Mammary epithelial cell (primary cell): ENCODE measurements around the gene PNMA6E.

Experiments
- CTCF ChIP-seq, 2 donors: IDR thresholded peaks in 1 of 2; conservative IDR thresholded peaks in 1 of 2; 2 replicates each; pipeline ENCODE4 v1.5.1; 2011 to 2012; ENCODE audit warnings: inconsistent platforms in 2 of 2, low read length in 2 of 2, mild to moderate bottlenecking in 2 of 2, control low read depth in 1 of 2, low read depth in 1 of 2; ENCODE audit not compliant: insufficient read depth in 1 of 2; ENCODE audit errors: extremely low read depth in 1 of 2
- EZH2 ChIP-seq: IDR thresholded peaks from 2 replicates; pipeline ENCODE4 v1.6.1; 2012; ENCODE audit warnings: low read length, inconsistent platforms, borderline replicate concordance

- TF ChIP-seq CTCF (conservative IDR thresholded peaks at IDR 0.05 in 1 of 2, IDR thresholded peaks at IDR 0.05 in 1 of 2; ENCODE audit: extremely low read depth in 1 of 2, insufficient read depth in 1 of 2, low read depth in 1 of 2, low read length in 2 of 2) (no peak), EZH2 (no peak)
These were observed 5.8 kb upstream of the PNMA6E start for GRCh38 chrX:153406903-153407302.
